Measurements from ENCODE around the gene PAIP1. TPM values are rescaled to one million over a fixed set of nuclear protein-coding genes. Genes with fewer than 3 reads are reported as not detected.

Gene PAIP1, protein sequence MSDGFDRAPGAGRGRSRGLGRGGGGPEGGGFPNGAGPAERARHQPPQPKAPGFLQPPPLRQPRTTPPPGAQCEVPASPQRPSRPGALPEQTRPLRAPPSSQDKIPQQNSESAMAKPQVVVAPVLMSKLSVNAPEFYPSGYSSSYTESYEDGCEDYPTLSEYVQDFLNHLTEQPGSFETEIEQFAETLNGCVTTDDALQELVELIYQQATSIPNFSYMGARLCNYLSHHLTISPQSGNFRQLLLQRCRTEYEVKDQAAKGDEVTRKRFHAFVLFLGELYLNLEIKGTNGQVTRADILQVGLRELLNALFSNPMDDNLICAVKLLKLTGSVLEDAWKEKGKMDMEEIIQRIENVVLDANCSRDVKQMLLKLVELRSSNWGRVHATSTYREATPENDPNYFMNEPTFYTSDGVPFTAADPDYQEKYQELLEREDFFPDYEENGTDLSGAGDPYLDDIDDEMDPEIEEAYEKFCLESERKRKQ
- total RNA-seq, result 144 and 152 TPM in 2 replicates

DNA sequence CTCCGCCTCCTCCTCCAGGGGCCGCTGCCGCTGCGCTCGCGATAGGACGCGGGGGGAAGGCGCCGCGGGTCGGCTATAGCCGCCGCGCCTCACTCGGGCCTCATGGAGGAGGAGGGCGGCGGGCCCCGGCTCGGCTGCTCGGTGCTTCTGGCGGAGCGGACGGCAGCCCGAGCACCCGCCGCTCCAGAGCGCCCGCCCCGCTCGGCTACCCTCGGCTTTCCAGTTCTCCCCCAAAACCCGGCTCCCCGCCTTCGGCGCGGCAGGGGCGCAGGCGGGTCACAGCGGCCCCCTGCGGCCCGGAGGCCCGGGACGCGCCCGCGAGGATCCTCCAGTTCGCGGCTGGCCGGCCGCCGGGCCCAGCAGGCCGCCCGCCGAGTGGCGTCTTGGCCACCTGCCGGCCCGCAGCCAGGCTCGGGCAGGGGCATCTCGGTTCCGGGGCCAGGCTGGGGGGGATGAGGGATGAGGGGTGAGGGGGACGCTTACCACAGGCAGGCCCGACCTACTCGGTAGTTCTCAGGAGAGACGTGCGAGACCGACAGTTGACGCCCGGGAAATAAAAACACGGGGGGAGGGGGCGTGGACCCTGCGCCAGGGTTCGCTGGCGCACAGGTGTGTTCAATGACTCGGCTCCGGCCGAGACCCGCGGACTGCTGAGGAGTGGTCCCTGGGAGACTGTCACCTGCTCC, at the start of gene PAIP1:
PAIP1 (minus strand) TSS at position 221 of the 686 bp plus-strand sequence. CDS start 231 bp downstream, outside the sequence.

DNA sequence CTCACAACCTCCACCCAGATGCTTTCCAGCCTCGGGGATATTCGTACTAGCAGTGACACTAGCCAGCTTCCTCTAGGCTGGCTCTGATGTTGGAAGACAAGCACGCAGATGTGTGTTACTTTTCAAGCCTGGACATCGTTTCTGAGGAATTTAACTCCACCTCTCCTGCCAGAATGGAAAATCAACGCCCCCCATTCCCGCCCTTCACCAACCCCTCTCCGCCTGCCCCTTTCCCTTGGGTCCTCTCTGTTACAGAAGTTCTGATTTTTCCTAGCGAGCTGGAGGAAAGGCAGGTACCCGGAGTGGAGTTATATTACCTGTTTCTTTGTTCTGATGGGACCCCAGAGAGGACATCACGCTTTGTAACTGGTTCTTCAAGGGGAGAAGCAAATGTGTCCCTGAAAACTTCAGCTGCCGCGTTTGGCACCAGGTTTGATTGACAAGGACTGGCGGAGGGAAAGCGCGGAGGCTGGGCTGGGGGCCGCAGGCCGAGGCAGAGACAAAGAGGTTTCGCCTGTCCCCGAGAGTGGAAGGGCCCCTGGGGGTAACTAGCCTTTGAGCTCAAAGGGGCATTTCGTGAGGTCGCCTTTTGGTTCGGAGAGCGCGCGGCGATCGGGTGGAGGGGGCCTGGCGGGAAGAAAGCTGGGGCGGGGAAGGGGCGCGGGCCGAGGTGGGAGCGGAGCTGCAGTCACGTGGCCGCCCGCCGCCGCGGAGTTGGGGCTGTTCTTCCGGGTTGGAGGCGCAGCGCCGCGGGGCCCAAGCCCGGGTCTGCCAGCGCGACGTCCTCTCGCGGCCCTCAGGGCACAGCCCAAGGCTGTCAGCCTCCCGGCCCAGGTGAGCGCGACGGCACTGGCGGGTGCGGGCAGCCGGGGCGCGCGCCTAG, 45.8 kb upstream of the PAIP1 start, which contains the start of gene NNT:
NNT (plus strand) TSS at position 720 of the 883 bp plus-strand sequence. CDS start 6,016 bp downstream, outside the sequence.

DNA sequence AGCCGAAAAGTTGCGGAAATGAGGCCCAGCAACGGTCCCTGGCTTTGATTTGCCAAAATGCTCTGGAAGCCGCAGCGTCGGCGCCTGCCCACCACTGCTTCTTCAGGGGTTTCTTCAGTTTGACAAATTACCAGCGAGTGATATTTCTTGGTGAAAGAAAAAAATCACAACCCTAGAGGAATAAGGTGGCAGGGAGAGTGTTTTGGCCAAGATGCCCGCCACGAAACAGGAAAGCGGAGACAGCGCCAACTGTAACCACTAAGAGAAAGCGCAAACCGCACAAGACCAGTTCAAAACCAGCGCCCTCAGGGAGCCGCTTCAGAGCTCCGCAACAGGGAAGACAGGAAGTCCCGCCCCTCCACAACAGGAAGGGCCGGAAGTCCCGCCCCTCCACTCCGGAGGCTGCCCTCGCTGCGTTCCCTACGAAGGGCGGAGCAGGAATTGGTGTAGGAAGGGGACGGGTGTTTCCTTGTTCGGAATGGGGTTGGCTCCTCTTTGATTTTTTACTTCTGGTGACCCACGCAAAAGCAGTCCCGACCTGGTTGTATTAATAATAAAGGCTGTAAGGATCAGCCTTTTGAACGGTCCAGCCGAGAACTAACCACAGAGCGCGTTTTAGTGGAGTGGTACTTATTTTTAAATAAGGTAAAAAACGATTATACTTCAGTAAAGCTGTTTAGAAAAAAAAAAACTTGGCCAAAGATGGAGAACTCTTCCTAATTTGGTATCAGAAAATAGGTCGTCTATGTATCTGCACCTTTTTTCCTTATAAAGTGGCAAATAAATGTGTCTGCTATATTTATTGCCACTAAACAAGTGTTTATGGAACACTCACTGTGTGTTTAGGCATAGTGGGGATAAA, 41.8 kb downstream of the PAIP1 start, which contains the start of gene C5orf34:
C5orf34 (minus strand) TSS at position 333 of the 862 bp plus-strand sequence. CDS start 5,809 bp downstream, outside the sequence.

DNA sequence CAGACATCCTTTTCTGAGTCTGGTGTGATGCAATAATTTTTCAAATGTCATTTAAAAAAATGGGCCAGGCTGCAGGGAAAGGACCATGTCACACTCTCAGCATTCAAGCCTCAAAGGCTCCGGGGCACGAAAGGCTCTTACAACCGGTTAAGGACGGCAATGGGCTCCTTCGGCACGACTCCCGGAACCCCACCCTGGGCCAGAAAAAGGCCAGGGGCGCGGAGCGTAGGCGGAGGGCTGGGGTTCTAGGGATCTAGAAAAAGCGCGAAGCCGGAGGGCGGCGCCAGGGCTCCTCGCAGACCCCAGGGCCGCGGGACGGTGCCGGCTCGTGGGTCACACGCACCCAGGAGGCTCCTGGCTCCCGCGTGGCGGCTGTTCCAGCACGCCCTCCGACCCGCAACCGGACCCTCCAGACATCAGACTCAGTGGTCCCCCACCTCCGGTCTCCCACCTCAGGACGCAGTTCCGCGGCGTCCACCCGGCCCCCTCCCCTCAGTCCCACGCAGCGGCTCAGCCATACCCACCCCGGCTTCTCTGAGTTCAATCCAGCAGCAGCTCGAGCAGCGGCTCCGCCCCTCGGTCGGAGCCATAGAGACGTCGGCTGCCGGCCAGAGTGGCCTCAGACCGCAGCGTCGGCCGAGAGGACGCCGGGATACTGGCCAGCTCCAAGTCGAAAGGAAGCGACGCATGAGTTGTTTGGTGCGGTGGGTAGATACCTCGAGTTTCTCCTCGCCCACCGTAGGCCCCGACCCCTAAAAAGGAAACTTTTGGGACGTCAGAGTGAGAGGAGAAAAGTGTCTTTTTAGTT, 73.4 kb downstream of the PAIP1 start, which contains the start of gene TMEM267:
TMEM267 (minus strand) TSS at position 568 of the 808 bp plus-strand sequence. CDS start 29,896 bp downstream, outside the sequence.

Other genes starting within 250 kb of the PAIP1 start
- 95.6 and 96.7 TPM in 2 replicates for gene HMGCS1, start 243.7 kb downstream of the PAIP1 start, total RNA-seq
- gene CCL28, start 144.7 kb downstream of the PAIP1 start, total RNA-seq, result 1.0 and 8.0 TPM in 2 replicates
- 28.4 and 40.6 TPM in 2 replicates for gene TMEM267, start 73.2 kb downstream of the PAIP1 start, total RNA-seq
- gene C5orf34, start 41.9 kb downstream of the PAIP1 start, total RNA-seq, result 1.3 and 1.4 TPM in 2 replicates
- gene NNT, start 46.1 kb upstream of the PAIP1 start, total RNA-seq, result 35.5 and 61.6 TPM in 2 replicates

All from nasal cavity respiratory epithelium epithelial cell of viscerocranial mucosa (primary cell).